ENCODE data around the gene TNFSF8.

The TNFSF8 gene, protein sequence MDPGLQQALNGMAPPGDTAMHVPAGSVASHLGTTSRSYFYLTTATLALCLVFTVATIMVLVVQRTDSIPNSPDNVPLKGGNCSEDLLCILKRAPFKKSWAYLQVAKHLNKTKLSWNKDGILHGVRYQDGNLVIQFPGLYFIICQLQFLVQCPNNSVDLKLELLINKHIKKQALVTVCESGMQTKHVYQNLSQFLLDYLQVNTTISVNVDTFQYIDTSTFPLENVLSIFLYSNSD

GRCh38 chr9:114930056-114930812 is at the start of gene TNFSF8:
TSS of gene TNFSF8 (minus strand) at chr9:114930591. CDS start at chr9:114930303, 288 bp downstream.
- Mint-ChIP-seq H3K27ac (peak within 1 kb of the TSS; percentile 57), H3K27me3 (ENCODE audit: low read depth, poor library complexity) (peaks cover 40% of the 10 kb centered on the region), H3K4me1 (peaks cover 4% of the 10 kb centered on the region), H3K9me3 (no peaks in the 10 kb centered on the region), H3K4me3 (no peak within 1 kb of the TSS), H3K36me3 (ENCODE audit: low read depth) (no peaks in the 10 kb centered on the region)
- DNase-seq, result no peak
- TF ChIP-seq CTCF (IDR thresholded peaks at IDR 0.05), result no peak

DNA sequence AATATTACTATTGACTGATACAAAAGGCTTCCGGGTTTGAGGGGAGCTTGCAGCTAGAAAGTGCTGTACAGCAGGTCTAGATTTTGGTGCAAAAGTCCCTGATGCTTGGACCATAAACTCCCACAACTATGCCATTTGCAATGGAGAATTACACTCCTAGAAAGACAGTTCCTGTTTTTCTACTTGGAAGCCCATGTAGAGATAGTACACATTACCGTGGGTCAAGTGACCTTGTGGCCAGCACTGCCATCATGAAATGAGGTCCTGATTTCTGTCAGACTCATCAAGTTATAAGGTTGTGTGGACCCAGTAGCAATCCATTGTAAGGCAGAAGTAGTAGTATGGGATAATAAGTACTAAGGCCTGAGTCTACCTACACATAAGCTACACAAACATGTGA is 42.8 kb upstream of the TNFSF8 start:
- DNase-seq, result no peak
- Mint-ChIP-seq H3K27me3 (ENCODE audit: low read depth, poor library complexity) (peaks cover 11% of the 10 kb centered on the region), H3K4me1 (no peaks in the 10 kb centered on the region), H3K27ac (no peak overlapping the region), H3K9me3 (peaks cover 5% of the 10 kb centered on the region), H3K36me3 (ENCODE audit: low read depth) (no peaks in the 10 kb centered on the region), H3K4me3 (no peak overlapping the region)
- no peak for TF ChIP-seq CTCF (IDR thresholded peaks at IDR 0.05)

GRCh38 chr9:114972510-114973136 is 42.2 kb upstream of the TNFSF8 start:
- H3K4me3 Mint-ChIP-seq, result no peak overlapping the region
- TF ChIP-seq CTCF (IDR thresholded peaks at IDR 0.05), result no peak
- peaks cover 8% of the 10 kb centered on the region for H3K27me3 Mint-ChIP-seq (ENCODE audit: low read depth, poor library complexity)
- H3K9me3 Mint-ChIP-seq, result peaks cover 5% of the 10 kb centered on the region
- no peaks in the 10 kb centered on the region for H3K36me3 Mint-ChIP-seq (ENCODE audit: low read depth)
- H3K27ac Mint-ChIP-seq, result no peak overlapping the region
- no peaks in the 10 kb centered on the region for H3K4me1 Mint-ChIP-seq
- no peak for DNase-seq

- no peaks in the 10 kb centered on the region for H3K36me3 Mint-ChIP-seq (ENCODE audit: low read depth)
- peaks cover 4% of the 10 kb centered on the region for H3K27me3 Mint-ChIP-seq (ENCODE audit: low read depth, poor library complexity)
- TF ChIP-seq CTCF (IDR thresholded peaks at IDR 0.05), result no peak
- H3K4me1 Mint-ChIP-seq, result no peaks in the 10 kb centered on the region
- H3K9me3 Mint-ChIP-seq, result peaks cover 13% of the 10 kb centered on the region
- no peak overlapping the region for H3K27ac Mint-ChIP-seq
- H3K4me3 Mint-ChIP-seq, result no peak overlapping the region
- DNase-seq, result no peak
Observed at GRCh38 chr9:114969269-114969668, 38.9 kb upstream of the TNFSF8 start.

- Mint-ChIP-seq H3K27ac (no peak overlapping the region), H3K36me3 (ENCODE audit: low read depth) (no peaks in the 10 kb centered on the region), H3K9me3 (peaks cover 18% of the 10 kb centered on the region), H3K4me1 (no peaks in the 10 kb centered on the region), H3K27me3 (ENCODE audit: low read depth, poor library complexity) (peaks cover 4% of the 10 kb centered on the region), H3K4me3 (no peak overlapping the region)
- DNase-seq, result no peak
- TF ChIP-seq CTCF (IDR thresholded peaks at IDR 0.05), result no peak
Observed at GRCh38 chr9:114968671-114969070, 38.3 kb upstream of the TNFSF8 start.

Data from nephron progenitor cell (in vitro differentiated cells).